SK-N-SH treated with all-trans-retinoic acid at 6 μM for 48 hours (cell line): Measurements from ENCODE around the gene COLGALT1.

Source experiments
- OSR1 ChIP-seq: fragments of 250-450 bp; sonication (Bioruptor Pico); IDR thresholded peaks from 2 replicates; pipeline ENCODE4 v1.8.0; 2022; ENCODE audit warnings: moderate library complexity, mild to moderate bottlenecking, inconsistent platforms
- PATZ1 ChIP-seq: fragments of 250-450 bp; sonication (Bioruptor Pico); IDR thresholded peaks from 2 replicates; pipeline ENCODE4 v1.8.0; 2020; ENCODE audit warnings: mild to moderate bottlenecking, moderate library complexity, borderline replicate concordance
- RARB ChIP-seq: fragments of 250-450 bp; sonication (Bioruptor Pico); IDR thresholded peaks from 2 replicates; pipeline ENCODE4 v1.8.0; 2021; ENCODE audit warnings: mild to moderate bottlenecking, moderate library complexity
- ZFP30 ChIP-seq: fragments of 450-650 bp; formaldehyde crosslinking; IDR thresholded peaks from 2 replicates; pipeline ENCODE4 v1.5.0; 2022; ENCODE audit warnings: mild to moderate bottlenecking, moderate library complexity
- TF ChIP-seq, protein P1 (sequence below): fragments of 250-450 bp; sonication (Bioruptor Pico); IDR thresholded peaks from 2 replicates; pipeline ENCODE4 v1.8.0; 2021; ENCODE audit warnings: low read depth, mild to moderate bottlenecking, moderate library complexity, borderline replicate concordance

DNA sequence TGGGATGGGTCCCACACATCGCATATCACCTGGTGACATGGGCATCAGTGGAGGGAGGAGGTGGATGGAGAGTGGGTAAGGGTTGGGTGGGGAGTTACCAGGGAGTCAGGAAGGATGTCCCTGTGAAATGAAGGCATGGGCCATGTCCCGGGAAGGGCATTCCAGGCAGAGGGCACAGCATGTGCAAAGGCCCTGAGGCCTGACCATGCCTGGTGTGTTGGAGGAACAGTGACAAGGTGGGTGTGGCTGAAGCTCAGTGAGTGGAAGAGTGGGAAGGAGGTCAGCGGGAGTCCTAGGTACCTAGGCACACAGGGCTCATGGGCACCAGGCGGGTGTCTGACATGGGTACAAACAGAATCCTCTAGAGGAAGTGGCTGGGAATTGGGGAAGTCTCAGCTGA is 11.0 kb upstream of the COLGALT1 start:
- TF ChIP-seq PATZ1 (CRISPR knock-in tag) = no peak
- TF ChIP-seq RARB = no peak
- no peak for TF ChIP-seq ZFP30
- TF ChIP-seq OSR1 (CRISPR knock-in tag) = no peak
- TF ChIP-seq, protein P1, sequence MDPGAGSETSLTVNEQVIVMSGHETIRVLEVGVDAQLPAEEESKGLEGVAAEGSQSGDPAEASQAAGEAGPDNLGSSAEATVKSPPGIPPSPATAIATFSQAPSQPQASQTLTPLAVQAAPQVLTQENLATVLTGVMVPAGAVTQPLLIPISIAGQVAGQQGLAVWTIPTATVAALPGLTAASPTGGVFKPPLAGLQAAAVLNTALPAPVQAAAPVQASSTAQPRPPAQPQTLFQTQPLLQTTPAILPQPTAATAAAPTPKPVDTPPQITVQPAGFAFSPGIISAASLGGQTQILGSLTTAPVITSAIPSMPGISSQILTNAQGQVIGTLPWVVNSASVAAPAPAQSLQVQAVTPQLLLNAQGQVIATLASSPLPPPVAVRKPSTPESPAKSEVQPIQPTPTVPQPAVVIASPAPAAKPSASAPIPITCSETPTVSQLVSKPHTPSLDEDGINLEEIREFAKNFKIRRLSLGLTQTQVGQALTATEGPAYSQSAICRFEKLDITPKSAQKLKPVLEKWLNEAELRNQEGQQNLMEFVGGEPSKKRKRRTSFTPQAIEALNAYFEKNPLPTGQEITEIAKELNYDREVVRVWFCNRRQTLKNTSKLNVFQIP (CRISPR knock-in tag) = no peak
